Fibroblast of skin of left biceps (primary cell): Measurements from ENCODE around the gene ILDR1.
"Not testable (repeated sequence)": the region's sequence is repeated elsewhere in the genome, so short reads cannot be mapped to it uniquely, and the experiment has no call there.

Experiments
- DNase-seq, 2 experiments: peaks; one replicate each; pipeline ENCODE4 v3.0.0-alpha.2; 2013; ENCODE audit warnings: low read depth in 2 of 2

ILDR1 gene

GRCh38 chr3:122021811-122022401 lies at the start of gene ILDR1:
Gene ILDR1 (minus strand): TSS chr3:122022247. CDS start chr3:122022077, 170 bp downstream.
- no peak for DNase-seq

DNA sequence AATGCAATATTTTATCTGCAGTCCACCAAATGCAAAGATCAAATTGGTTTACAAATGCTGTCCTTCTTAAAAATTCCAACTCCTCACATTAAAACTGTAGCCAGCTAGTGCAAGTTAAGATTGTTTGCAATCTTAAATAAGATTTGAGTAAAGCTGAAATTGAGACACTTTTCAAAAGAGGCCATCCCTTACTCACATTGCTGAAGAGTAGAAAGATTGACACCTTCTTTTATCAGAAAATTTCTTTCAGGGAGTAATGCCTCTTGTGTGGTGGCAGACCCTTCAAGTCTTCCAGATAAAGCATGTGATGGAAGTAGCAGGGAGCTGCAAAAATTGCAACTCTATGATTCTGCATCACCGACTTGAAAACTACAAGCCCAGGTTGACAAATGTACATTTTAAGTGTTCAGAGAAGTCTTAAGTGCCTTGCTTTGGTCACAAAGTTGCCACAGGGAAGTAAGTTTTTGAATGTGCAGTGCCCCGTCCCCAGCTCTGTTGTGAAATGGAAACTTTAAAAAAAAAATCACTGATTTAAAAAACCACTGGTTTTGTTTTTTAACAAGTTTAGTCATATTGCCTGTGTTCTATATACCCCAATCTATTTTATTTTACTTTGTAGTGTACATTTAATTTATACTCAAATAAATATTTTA lies 45.7 kb upstream of the ILDR1 start:
- DNase-seq: no peak

- DNase-seq: no peak
Observed at GRCh38 chr3:122067214-122067550, 45.1 kb upstream of the ILDR1 start.

DNA sequence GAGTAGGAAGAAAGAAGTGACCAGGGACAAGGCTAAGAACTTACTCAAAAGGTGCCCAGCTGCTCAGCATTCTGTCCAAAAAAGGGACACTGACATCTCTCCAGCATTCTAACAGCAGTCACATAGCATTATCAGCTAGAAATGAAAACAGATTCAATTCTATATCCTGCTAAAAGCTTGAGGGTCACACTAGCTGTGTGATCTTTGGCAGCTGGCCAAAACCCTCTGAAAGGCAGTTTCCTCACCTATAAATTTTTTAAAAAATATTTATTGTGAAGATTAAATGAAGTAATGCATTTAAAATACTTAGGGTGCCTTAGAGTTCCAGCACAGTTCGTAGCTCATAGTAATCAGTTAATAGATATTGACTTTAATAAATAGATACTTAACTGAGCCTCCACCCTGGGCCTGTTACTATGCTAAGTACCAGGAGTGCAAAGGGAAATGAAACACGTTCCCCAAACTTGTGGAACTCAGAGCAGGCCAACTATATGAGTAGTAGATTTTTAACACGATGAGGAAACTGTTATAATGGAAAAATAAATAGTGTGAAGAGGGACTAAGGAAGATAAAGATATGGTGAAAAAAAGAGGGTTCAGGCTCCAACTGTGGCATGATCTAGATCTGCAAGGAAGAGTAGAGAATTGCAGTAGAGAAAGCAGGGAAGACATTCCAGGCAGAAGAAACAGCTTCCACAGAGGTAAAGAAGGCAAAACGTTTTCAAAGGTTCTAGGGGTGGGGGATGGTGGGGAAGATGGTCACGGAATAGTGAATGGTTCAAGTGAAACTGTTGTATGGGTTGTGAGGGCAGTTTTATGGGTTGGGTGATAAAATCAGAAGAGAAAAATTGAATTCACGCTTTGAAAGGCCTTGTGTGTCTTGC lies 44.5 kb upstream of the ILDR1 start:
- DNase-seq: no peak

DNA sequence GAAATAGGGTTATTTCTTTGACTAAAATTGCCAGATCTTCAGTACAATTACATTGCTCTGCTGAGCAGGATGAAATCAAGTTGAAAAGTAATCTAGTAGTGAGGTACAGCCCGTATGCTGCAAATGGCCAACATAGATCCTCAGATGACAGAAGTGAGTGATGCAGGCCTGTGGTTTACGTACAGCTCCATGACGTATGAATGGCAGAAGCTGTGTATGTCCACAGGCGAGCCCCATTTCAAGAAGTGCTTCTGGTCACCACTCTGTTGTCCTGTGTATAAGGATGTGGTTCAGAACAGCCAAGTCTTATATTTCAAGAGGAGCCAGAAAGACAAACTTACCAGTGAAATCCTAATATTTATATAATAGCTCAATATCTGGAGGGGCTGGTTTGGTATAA lies 42.3 kb upstream of the ILDR1 start:
- DNase-seq: no peak

GRCh38 chr3:122063908-122064307 lies 41.9 kb upstream of the ILDR1 start:
- no peak for DNase-seq

DNA sequence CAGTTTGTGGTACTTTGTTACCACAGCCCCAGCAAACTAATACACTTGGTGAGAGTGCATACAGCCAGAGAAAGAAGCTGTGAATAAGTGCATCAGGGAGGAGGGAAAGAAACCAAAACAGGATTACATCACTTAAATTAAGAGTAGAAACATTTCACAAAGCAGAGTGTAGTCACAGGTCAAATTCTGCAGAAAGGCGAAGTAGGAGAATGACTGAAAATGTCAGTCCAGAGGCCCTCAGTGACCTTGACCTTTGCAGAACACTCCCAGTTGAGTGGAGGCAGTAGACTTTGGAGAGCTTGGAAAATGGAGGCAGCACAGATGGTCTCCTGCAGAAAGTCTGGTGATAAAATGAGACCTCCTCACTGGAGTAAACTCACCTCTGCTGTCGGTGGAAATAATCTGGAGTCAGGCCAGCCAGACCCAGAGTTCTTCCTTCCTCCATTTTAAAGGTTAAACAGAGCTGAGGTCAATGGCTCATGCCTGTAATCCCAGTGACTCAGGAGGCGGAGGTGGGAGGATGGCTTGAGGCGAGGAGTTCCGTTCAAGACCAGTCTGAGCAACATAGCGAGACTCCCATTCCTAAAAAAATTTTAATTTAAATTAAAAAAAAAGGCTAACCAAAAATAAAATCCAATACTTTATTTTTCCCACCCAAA lies 38.1 kb upstream of the ILDR1 start:
- DNase-seq: no peak

GRCh38 chr3:122058294-122058693 lies 36.2 kb upstream of the ILDR1 start:
- no peak for DNase-seq

DNA sequence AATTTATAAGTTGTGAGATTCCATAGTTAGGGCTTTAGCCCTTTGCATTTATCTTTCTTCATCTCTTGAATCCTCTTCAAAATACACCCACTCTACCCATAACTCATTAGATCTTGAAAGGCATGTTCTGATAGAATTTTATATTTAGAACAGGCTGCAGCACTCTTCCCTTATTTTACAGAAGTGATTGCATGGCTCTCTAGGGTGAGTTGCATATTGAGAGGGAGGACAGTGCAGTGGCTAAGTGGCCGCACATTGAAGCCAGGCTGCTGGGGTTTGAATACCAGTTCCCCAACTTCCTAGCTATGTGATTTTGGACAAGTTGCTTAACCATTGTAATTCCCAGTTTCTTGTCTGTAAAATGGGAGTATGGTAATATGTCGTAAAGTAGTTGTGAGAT lies 35.6 kb upstream of the ILDR1 start:
- DNase-seq: no peak

DNA sequence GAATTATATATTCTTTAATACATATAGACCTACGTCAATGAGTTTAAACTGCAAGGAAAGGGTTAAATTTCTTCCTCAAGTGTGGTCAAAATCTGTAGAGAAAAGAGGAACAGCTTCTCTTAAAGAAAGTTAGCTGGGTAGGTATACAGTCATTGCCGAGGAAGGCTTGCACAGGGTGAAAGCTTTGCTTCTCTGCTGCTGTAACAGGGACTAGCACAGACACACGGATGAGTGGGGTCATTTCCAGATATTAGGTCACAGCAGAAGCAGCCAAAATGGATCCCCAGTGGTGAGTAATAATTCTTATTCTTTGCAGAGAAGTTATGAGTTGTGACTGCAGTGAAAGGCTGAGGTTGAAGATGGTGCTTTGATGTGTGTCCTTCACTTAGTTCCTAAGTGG lies 33.2 kb upstream of the ILDR1 start, which contains the start of gene CD86:
Gene CD86 (plus strand): TSS at position 148 of the 400 bp plus-strand sequence. CDS start 128 bp downstream, at position 276.
- no peak for DNase-seq

DNA sequence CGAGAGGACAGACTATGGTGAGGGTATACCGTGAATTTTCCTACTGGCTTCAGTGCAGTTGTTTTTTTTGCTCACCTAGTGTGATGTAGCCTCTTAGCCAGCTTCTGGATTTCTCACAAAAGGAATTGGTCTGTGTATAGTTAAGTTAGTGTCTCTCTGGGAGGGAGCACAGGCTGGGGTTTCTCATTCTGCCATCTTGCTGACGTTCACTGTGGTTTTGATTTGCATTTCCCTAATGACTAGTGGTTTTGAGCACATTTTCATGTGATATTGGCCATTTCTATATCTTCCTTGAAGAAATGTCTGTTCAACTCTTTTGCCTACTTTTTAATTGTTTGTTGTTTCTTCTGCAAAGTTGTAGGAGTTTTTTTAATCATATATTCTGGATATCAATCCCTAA lies 30.9 kb upstream of the ILDR1 start:
- DNase-seq: no peak

- not testable (repeated sequence) for DNase-seq
Observed at GRCh38 chr3:122047773-122048172, 25.7 kb upstream of the ILDR1 start.

GRCh38 chr3:122047296-122047695 lies 25.2 kb upstream of the ILDR1 start:
- not testable (repeated sequence) for DNase-seq

- no peak for DNase-seq
Observed at GRCh38 chr3:122033023-122033422, 11.0 kb upstream of the ILDR1 start.

DNA sequence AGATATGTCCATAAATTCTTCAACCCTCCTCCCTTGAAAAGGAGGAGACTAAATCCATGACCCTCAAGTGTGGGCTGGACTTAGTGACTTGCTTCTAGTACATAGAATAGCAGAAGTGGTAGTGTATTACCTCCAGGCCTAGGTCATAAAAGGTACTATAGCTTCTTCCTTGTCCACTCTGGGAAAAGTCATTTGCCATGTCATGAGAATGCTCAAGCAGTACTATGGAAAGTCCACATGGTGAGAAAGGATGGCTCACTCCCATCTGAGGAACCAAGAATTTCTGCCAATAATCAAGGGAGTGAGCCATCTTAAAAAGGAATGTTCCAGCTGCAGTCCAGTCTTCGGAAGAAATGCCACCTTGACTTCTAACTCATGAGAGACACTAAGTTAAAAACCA lies 10.5 kb upstream of the ILDR1 start:
- DNase-seq: no peak

GRCh38 chr3:122031123-122031468 lies 9.0 kb upstream of the ILDR1 start:
- no peak for DNase-seq

DNA sequence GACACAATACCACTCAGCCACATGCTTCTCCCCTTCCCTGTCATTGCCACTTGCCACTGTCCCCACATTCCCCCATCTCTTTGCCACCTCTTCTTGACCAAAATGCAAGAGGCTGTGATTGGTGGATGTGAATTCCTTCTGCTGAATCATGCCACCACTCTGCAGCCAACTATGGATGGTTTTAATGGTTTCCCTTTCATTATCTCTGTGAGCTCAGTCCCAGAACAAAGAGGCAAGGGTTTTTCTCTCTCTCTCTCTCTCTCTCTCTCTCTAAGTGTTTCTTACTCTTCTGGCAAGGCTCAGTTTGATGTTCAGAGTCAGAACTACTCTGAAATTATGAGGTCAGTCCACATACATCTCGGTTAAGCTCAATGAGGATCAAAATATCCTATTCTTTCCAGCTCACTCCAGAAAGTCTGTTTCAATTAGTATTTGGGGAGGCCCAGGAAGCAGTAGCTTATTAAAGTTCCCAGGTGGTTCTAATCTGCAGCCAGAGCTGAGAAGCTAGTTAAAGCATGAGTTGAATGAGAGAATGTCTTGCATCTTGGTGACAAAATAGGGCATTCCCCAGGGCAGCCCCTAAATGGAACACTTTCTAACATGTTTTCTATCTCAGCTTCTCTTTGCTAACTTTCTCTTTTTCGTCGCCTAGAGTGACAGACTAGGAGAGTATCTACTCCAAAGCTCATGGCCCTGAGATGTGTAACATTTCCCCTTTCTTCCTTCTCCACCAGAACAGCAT lies 8.5 kb upstream of the ILDR1 start:
- DNase-seq: no peak

DNA sequence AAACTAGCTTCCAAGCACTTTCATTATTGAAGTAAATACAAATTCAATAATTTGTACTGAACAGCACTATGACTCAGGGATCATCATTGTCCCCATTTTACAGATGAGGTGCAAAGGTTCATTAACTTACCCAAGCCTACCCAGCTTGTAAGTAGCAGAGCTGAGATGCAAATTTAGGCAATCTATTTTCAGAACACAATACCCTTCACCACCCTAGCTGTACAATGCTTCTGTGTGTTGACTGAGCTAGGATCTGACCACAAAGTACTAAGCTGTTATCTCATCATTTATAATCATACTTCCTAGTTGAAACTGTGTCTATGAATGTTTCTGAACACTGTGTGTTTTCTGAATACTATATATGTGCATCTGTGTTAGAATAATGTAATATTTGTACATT lies 3.2 kb upstream of the ILDR1 start:
- DNase-seq: no peak

GRCh38 chr3:122024800-122025199 lies 2.8 kb upstream of the ILDR1 start:
- DNase-seq: no peak

GRCh38 chr3:122023335-122023910 lies 1.4 kb upstream of the ILDR1 start:
- DNase-seq: no peak

DNA sequence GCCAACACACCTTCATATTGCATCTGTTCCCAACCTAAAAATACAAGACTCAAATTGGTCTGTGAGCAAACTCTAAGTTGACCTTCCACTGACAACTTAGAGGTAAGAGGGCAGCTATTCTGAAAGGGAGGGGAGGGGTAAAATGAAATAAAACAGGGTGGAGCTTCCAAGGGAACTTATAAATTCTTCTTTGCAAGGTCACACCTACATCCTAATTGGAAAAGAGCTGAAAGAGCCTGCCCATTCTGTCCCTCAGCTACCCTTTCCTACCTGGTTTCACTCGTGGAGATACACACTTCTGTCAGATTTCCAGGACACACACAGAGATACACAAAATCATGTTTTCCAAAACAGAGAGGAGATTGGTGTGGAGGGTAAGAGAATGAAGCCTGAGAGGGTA lies 1.0 kb downstream of the ILDR1 start:
- DNase-seq: no peak
